ENCODE measurements around the gene GTPBP6.
"Not testable (repeated sequence)": the region's sequence is repeated elsewhere in the genome, so short reads cannot be mapped to it uniquely, and the experiment has no call there.

GTPBP6 gene

DNA sequence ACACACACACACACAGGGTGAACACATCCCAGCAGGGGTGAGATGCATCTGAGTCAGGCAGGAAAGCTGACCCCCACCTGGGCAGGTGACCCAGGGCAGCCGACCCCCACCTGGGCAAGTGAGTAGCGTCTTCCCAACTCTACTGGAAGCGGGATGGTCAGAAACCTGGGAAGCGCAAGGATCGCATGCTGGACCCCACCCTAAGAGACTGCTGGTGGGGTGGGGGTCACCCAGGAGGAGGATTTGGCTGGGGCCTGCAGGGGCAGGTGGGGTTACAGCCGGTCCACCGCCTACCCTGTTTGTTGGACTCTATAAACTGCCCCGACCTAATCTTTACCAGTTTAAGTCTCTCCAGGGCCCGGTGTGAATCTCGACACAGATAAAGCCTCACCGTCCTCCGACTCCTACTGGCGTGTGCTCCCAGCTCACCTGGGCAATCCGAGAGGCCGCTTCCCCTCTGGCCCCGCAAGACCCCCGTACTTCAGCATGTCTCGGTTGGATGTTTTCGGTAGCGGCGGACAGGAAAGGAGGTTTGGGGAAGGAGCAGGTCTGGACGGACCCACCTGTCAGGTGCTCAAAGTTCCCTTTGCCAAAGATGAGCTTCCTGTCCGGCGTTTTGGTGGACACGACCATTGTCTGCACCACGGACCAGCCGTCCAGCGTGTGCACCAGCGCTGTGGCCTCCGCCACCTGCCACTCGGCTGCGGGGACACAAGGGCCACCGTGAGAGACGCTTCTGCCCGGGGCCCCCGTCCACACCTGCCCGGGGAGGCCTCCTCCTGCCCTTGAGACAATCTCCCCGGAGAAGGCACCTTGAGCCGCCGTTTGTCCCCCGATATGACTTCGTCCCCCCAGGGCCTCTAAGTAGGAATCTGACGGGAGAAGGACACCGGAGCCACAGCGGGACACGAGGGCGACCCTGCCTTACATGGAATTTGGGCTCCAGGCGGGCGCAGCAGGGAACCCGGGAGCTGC, 2.0 kb downstream of the GTPBP6 start:
- DNase-seq: no peak

DNA sequence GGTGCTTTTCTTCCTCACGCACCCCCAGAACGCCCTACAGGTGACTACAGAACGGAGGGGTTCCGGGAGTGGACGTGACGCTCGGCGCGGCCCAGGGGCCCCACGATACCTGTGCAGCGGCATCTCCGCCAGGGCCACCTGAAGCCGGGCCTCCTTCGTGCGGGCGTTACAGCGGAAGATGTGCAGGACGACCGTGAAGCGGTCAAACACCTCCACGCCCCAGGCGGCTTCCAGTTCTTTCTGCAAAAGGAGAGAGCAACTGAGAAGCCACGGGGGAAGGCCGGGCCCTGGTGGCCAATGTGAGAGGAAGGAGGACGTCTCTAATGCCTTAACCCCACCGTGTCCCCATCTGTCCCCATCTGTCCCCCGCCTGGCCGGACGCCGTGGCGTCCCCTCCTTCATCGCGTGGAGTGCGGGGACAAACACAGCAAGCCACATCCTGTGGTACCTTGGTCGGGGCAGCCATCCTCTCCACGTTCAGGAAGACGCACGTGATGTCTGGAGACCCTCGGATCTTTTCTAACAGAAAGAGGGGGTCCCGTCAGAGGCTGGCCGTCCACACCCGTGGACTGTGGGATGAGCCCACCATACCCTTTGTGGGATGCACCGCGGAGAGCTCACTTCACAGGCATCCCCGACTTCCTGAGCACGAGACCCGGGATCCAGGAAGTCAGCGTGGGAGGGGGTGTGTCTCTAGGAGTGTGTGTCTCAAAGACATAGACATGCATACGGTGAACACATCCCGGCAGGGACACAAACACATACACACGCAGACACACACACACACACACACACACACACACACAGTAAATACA, 3.6 kb downstream of the GTPBP6 start:
- DNase-seq: no peak

DNA sequence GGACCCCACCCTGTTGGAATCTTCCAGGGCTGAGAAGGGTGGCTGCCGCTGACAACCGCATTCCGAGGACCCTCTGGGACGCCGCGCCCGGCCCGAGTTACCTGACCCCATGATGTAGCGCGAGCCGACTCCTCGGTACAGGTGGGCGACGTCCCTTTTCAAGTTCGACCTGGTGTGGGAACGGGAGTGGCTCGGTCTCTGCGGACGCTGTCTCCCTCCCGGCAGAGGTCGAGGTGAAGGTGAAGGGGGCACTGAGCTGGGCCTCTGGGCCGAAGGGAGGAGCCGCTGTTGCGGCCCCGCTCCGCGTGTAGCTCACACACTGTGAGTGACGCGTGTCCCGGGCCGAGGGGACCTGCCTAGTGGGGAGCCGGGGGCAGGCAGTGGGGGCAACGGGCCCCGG, 4.5 kb downstream of the GTPBP6 start:
- DNase-seq: no peak

DNA sequence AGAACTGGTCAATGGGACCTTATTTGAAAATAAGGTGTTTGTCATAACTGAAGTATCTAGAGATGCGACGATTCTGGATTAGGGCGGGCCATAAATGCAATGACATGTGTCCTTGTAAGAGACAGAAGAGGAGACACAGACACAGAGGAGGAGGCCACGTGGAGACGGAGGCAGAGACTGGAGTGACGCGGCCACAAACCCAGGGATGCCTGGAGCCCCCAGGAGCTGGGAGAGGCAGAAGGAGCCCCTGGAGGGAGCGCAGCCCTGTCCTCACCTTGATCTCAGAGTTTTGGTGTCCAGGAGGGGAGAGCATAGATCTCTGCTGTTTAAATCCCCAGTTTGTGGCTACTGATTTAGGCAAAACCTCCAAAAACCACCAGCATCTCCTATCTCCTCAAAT, 5.0 kb downstream of the GTPBP6 start:
- DNase-seq: no peak

DNA sequence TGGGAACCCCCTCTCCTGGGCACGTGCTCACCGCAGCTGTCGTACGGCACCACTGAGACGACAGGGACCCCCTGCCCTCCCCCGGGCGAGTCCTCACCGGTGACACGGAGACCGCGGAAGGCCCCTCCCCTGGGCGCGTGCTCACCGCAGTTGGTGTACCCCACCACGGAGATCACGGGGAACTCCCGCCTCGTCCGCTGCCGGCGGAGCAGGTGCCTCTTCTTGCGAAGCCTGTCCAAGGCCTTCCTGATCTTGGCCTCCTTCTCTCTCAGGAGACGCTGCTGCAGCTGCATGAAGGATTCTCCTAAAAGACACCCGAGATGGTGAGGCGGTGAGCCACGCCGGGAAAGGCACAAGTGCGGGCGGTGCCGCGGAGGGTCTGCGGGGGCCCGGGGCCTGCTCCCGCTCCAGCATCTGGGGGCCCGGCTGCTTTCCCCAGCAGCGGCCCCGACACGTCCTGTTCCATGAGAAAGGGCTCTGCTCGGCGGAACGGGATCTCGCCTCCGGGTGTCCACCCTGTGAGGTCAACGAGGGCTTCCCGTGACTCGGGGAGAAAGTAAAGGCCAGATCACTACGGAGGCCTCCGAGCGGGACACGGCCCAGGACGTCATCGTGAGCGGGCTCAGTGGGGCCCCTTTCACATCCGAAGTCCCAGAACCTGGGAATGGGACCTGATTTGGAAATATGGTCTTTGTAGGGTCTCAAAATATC, 5.8 kb downstream of the GTPBP6 start:
- DNase-seq: no peak

DNA sequence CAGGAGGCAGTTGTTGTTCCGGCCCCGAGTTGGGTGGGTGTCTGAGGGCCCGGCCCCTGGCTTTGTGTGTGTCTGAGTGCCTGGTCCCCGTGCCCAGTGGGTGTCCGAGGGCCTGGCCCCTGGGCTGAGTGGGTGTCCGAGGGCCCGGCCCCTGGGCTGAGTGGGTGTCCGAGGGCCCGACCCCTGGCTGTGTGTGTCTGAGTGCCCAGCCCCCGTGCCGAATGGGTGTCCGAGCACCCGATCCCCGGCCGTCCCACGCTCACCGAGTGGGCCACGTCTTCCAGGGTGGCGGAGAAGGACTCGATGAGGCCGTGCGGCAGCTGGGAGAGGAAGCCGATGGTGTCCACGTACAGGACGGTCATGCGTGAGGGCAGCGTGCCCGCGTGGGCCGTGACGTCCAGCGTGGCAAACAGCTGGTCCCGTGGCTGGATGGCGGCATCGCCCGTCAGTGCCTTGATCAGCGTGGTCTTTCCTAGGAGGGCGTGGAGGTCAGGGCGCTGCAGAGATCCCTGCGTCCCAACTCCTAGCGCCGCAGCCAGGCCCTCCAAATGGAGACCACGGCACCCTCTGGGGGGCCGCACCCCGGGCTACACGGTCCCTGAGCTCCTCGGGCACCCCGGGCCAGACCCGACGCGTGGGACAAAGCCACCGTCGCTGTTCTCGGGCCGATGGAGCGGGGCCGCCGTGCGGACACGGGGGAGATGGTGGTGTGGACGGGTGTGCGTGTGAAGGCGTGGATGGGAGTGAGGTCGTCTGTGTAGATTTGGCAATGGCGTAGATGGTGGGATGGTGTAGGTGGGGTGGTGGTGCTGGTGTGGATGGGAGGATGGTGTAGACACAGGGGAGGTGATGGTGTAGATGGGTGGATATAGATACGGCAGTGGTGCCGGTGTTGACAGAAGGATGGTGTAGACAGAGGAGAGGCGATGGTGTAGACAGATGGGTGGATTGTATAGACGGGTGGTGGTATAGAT, 7.2 kb downstream of the GTPBP6 start:
- no peak for DNase-seq

DNA sequence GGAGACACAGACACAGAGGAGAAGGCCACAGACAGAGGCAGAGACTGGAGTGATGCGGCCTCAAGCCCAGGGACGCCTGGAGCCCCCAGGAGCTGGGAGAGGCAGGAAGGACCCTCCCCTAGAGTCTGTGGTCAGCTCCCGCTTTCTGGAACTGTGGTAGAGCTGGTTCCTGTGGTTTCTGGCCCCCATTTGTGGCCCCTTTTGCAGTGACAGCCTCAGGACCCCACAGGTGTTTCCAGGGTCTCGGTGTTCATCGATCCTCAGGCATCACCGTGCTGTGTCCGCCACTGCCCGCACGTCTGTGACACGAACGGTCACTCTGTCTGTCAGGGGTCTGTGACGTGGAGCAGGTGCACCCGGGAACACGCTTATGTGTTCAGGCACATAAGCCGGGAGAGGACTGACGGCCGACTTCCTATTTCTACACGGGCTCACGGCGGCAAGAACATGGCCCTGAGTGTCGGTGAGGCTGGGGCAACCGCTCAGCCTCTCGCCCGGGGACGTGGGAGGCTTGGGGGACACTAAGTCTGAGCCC, 7.9 kb downstream of the GTPBP6 start:
- no peak for DNase-seq

DNA sequence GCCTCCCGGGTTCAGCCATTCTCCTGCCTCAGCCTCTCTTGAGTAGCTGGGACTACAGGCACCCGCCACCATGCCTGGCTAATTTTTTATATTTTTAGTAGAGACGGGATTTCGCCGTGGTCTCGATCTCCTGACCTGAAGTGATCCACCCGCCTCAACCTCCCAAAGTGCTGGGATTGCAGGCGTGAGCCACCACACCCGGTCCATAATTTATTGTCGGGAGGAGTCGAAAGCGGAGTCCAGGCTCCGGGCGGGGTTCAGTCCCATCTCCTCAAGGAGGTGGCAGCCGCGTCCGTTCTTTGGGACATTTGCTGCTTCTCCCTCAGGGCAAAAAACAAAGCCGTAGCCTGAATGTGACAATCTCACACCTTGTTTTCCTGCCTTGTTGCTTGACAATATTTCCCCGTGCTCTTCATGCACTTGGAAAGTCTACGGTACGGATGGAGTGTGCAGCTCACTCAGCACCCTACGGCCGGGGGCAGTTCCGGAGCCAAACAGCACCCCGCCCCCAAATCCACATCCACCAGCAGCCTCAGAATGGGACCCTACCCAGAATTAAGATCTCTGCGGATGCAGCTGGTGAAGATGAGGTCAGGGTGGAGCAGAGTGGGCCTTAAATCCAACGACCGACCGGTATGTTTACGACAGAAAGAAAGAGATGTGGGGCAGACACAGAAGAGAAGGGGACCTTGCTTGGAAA, 9.6 kb downstream of the GTPBP6 start:
- no peak for DNase-seq

DNA sequence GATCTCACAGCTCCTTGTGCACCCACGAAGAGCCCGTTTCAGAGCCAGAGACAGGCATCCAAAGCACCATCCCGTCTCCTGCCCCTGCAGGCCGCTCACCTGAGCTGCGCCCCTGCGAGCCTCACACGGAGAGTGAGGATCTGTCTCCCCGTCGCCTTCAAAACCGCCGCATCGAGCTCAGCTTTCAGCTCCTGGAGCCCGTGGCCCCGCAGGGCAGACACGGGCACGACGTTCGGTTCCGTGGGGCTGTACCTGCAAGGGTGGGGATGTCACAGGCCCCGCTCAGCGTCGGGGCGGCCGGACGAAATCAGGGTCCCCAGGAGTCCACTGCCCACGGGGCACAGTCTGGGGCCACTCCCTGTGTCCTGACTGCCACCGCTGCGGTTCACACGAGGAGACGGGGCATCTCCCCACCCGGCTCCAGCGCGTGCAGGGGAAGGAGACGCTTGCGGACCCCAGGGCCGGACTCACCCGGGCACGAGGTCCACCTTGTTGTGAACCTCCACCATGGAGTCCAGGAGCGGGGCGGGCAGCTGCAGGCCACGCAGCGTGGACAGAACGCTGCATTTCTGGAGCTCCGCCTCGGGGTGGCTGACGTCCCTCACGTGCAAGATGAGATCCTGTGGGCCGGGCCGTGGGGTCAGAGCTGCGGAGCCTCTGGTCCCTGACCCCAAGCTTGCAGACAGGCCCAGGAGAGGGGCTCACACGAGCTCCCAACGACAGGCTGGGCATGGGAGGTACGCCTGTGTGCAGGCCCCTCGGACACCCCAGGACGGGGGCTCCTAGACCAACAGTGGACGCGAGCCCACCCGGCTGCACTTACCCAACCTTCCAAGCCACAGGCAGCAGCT, 11.1 kb downstream of the GTPBP6 start:
- DNase-seq: no peak

DNA sequence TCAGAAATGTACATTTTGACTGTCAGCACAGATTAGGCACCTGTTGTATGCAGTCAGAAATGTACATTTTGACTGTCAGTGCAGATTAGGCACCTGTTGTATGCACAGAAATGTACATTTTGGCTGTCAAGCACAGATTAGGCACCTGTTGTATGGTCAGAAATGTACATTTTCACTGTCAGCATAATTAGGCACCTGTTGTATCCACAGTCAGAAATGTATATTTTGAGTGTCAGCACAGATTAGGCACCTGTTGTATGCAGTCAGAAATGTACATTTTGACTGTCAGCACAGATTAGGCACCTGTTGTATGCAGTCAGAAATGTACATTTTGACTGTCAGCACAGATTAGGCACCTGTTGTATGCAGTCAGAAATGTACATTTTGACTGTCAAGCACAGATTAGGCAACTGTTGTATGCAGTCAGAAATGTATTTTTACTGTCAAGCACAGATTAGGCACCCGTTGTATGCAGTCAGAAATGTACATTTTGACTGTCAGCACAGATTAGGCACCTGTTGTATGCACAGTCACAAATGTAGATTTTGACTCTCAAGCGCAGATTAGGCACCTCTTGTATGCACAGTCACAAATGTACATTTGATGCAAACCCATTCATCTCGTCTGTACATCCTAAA, 11.9 kb downstream of the GTPBP6 start:
- not testable (repeated sequence) for DNase-seq

DNA sequence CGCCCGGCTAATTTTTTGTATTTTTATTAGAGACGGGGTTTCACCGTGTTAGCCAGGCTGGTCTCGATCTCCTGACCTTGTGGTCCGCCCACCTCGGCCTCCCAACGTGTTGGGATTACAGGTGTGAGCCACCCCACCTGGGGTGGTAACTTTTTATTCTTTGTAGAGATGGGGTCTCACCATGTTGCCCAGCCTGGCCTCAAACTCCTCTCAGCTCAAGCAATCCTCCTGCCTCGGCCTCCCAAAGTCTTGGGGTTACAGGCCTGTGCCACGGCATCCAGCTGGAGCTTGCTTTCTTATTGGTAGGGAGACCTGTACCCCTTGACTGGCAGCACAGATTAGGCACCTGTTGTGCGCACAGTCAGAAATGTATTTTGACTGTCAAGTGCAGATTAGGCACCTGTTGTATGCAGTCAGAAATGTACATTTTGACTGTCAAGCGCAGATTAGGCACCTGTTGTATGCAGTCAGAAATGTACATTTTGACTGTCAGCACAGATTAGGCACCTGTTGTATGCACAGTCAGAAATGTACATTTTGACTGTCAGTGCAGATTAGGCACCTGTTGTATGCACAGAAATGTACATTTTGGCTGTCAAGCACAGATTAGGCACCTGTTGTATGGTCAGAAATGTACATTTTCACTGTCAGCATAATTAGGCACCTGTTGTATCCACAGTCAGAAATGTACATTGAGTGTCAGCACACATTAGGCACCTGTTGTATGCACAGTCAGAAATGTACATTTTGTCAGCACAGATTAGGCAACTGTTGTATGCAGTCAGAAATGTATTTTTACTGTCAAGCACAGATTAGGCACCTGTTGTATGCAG, 12.6 kb downstream of the GTPBP6 start:
- not testable (repeated sequence) for DNase-seq

DNA sequence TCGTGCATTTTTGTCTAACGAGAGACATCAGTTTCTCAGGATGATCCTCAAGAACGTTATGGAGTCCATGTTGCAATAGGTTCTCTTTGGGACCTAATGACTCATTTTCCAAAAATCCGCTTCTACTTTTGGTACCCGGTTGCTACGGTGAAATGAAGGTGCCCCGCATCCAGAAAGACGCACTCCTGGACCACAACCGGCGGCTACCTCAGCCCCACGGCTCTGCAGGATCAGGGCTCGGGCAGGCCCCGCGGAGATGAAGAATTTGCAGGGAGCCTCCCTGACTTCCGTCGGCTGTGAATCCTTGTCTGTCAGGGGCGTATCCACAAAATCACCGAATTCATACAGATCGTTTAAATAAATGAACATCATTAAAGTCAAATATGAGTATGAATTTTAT, 15.6 kb downstream of the GTPBP6 start:
- no peak for DNase-seq

DNA sequence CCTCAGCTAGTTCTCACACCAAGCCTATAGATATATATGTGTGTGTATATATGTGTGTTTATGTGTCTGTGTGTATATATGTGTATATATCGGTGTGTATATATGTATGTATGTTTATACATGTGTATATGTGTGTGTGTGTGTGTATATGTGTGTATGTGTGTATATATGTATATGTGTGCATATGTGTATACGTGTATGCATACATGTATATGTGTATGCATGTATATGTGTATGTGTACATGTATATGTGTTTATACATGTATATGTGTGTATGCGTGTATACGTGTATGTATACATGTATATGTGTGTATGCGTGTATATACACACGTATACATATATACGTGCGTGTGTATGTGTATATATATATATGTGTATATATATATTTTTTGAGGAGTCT, 18.3 kb downstream of the GTPBP6 start:
- DNase-seq: no peak

DNA sequence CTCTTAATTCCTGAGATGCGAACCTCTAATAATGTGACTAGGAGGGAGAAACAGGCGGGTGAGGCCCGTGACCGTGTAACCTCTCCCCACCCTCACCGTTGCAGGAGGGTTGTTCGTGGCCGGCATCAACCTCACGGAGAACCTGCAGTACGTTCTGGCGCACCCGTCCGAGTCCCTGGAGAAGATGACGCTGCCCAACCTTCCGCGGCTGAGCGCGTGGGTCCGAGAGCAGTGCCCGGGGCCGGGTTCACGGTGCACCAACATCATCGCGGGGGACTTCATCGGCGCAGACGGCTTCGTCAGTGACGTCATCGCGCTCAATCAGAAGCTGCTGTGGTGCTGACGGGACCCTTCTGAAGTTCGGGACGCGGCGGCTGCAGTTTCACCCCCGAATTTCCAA, 19.6 kb downstream of the GTPBP6 start:
- DNase-seq: no peak

DNA sequence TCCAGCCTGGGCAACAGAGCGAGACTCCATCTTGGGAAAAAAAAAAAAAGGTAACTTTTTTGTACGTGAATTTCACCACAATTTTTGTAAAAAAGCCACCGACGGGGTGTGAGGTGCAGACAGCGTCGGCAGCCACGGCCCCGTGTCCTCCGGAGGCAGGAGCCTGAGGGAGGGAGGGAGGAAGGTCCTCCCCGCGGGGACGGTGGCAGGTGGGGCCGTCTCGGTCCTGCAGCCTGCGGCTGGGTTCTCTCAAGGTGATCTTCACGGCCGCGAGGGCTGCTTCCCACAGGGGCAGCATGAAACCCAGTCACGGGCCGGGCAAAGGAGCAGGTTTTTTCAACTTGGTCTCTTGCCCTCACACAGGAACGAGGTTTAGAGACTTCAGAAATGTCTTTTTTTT, 23.5 kb downstream of the GTPBP6 start:
- no peak for DNase-seq

DNA sequence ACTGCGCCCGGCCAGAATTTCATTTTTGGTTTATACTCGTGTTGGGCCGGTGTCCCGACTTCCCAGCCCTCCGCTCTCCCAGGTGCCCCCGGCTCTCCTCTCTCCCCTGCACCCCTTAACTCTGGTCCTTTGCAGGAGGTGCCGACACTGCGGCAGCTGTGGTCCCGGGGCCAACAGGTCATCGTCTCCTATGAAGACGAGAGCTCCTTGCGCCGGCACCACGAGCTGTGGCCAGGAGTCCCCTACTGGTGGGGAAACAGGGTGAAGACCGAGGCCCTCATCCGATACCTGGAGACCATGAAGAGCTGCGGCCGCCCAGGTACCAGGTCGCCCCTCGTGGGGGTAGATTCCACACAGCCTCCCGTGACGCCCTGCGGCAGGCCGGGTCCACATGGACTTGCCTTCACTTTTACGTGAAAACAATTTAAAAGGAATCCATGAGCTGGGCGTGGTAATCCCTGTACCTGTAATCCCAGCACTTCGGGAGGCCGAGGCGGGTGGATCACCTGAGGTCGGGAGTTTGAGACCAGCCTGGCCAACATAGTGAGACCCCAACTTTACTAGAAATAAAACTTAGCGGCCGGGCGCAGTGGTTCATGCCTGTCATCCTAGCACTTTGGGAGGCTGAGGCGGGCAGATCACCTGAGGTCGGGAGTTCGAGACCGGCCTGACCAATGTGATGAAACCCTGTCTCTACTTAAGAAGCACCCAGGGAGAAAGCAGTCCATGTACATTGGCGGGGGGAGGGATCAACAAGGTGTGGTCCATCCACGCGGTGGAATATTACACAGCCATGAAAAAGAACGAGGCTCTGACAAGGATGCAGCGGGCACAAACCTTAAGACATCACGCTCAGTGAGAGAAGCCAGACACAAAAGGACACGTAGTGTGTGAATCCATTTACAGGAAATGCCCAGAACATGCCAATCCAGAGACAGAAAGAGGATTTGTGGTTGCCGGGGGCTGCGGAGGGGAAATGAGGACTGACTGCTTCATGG, 25.4 kb downstream of the GTPBP6 start:
- no peak for DNase-seq

DNA sequence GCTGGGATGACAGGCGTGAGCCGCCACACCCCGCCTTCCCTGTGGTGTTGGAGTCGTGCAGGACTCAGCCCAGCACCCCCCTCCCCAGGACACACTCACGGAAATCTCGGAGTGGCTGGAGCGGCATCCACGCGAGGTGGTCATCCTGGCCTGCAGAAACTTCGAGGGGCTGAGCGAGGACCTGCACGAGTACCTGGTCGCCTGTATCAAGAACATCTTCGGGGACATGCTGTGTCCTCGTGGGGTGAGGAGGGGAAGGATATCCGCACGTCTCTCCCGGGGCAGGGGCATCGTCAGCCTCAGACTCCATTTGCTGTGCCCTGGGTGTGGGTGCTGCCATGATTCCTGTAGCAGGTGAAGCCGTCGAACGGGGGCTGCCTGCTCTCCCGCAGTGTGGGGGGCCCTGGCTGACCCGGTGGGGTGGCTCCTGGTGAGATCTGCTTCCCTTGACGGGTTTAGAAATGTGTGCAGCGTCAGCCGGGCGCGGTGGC, 27.1 kb downstream of the GTPBP6 start:
- no peak for DNase-seq

All from midbrain (tissue), 1 donor.